ENCODE results near the gene EPHA10. TPM values are rescaled to one million over a fixed set of nuclear protein-coding genes. Genes with fewer than 3 reads are reported as not detected.
"Not testable (repeated sequence)": the region's sequence is repeated elsewhere in the genome, so short reads cannot be mapped to it uniquely, and the experiment has no call there.

Gene EPHA10
- total and polyA plus RNA-seq, 5 donors, result 0.11 to 1.1 (median 0.36) TPM

DNA sequence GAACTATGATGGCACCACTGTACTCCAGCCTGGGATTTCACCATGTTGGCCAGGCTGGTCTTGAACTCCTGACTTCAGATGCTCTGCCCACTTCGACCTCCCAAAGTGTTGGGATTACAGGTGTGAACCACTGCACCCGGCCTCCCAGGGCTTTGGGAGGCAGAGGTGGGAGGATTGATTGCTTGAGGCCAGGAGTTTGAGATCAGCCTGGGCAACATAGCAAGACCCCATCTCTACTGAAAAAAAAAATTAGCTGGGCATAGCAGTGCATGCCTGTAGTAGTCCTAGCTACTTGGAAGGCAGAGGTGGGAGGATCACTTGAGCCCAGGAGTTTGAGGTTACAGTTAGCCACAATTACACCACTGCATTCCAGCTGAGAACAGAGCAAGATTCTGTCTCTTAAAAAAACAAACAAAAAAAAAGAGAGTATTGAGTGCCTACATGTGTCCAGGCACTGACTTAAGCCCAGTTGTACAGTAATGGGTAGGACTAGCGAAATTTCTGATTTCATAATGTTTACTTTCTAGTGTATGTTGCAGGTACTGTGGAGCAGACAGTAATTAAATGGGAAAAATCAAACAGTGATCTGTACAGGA lies 32.9 kb upstream of the EPHA10 start:
- DNase-seq (no peak), ATAC-seq (no peak)
- Histone ChIP-seq H3K27ac (ENCODE audit: low read length) (no peak overlapping the region), H3K4me1 (ENCODE audit: control insufficient read depth, insufficient read depth, low read length) (no peaks in the 10 kb centered on the region), H3K4me3 (ENCODE audit: low read length) (no peak overlapping the region), H3K27me3 (ENCODE audit: control insufficient read depth, insufficient read depth) (no peaks in the 10 kb centered on the region), H3K9me3 (ENCODE audit: control insufficient read depth, low read length) (no peaks in the 10 kb centered on the region)
- 90% methylated on average over 3 of the region's 3 CpGs for WGBS
- intact Hi-C loops (cut with DNase I), result no loop called here

DNA sequence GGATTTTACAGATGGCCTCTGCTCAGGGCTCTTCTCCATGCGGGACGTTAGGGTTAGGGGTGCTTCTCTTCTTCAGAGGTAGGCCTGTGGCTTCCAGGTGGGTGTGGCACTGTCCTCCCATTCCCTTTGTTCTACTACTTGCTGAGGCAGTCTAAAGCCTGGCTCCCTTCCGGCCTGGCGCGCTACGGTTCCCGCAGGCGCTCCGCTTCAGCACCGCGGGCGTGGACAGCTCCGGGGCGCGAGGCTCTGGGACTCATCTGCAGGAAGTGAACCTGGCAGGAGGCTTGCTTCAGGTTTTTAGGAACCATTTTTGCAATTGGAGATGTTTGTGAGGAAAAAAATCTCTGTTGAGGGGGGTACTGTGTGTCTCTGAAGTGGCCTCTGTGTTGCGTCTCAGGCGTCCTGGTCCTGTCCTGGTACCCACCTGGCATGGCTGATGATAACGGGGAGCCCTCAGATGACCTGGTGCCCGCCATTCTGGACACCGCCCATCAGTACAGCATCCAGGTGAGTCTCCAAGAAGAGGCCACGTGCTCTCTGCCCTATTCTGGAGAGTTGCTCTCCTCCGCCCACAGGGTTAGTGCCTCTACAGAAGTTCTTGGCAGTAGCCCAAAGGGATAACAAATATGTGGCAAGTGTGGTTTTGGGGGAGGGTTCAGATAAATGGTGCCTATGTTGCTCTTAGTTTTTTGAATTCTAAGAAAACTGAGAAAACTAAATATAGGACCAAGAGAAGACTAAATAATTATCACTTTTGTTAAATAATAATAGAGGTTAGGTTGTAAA lies 30.6 kb upstream of the EPHA10 start:
- intact Hi-C loops (cut with DNase I), result no loop called here
- H3K4me1 ChIP-seq (ENCODE audit: control insufficient read depth, insufficient read depth, low read length), result no peaks in the 10 kb centered on the region
- H3K27me3 ChIP-seq (ENCODE audit: control insufficient read depth, insufficient read depth), result no peaks in the 10 kb centered on the region
- DNase-seq (peak; percentile 61 to 85 (median 83)), ATAC-seq (peak; percentile 43 to 72)
- 27% methylated on average over 22 of the region's 22 CpGs for WGBS
- no peak overlapping the region for H3K27ac ChIP-seq (ENCODE audit: low read length)
- no peak overlapping the region for H3K4me3 ChIP-seq (ENCODE audit: low read length)
- no peaks in the 10 kb centered on the region for H3K9me3 ChIP-seq (ENCODE audit: control insufficient read depth, low read length)

DNA sequence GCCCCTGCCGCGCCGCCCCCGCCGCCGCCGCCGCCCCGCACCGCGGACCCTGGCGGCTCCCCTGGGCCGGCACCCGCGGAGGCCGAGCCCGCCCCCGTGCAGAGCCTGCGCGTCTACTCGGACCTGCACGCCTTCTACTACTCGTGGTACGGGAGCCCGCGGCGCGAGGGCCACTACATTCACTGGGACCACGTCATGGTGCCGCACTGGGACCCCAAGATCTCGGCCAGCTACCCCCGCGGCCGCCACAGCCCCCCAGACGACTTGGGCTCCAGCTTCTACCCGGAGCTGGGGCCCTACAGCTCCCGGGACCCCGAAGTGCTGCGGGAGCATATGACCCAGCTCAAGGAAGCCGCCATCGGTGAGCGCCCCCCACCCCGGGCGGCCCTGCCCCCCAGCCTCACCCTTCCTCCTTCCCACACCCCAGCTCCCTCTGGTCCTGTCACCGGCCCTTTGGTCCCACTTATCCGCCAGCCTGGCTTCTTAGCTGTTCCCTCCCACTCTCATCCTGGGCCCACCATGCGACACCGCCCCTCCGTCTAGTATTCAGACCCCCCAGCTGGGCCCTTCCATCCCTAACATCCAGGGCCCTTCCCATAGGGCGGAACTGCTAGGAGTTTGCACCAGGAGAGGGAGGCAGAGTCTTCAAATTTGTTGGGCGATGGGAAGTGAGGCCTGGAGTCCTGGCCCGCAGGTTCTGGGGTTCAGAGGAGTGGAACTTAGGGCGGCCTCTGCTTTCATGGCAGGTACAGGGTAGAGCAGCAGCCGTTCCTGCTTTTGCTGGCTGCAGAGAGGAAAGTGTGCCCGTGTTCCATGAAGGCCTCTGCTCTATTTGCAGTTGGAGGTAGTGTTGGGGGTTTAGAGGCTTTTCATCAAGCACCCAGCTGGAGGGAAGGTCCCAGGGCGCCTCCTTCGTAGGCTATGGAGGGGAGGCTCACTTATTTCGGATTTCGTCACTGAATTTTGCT lies 29.7 kb upstream of the EPHA10 start:
- no peak overlapping the region for H3K27ac ChIP-seq (ENCODE audit: low read length)
- H3K4me3 ChIP-seq (ENCODE audit: low read length), result peak overlapping the region; percentile 61
- intact Hi-C loops (cut with DNase I), result no loop called here
- 10% methylated on average over 59 of the region's 59 CpGs for WGBS
- H3K9me3 ChIP-seq (ENCODE audit: control insufficient read depth, low read length), result no peaks in the 10 kb centered on the region
- DNase-seq (peak in 2 of 3 donors; percentile 51 to 55), ATAC-seq (peak in 1 of 2 donors; percentile 10)
- no peaks in the 10 kb centered on the region for H3K4me1 ChIP-seq (ENCODE audit: control insufficient read depth, insufficient read depth, low read length)
- no peaks in the 10 kb centered on the region for H3K27me3 ChIP-seq (ENCODE audit: control insufficient read depth, insufficient read depth)

DNA sequence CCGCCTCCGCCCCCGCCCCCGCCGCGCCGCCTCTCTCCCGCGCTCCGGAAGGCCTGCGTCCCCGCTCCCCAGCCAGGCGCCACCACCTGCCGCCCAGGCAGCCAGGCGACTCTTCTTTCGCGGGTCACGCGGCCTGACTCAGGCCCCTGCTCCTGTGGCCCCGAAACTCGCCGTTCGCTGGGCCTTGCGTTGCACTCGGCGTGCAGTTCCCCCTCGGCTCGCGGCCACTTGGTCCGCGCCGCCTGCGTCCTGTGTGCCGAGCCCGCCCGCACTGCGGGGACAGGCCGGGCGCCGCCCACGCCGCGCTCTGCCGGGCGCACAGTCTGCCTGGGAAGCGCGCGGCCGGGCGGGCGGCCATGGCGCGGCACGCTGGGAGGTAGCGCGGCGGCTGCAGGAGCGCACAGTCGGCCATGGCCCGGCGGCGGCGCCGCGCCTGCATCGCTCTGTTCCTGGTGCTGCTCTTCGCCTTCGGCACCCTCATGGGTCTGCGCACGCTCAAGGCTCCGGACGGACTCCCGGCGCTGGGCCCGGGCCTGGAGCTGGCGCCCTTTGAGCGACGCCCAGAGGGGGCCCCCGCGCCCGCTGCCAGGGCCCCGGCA lies 29.0 kb upstream of the EPHA10 start, which contains the start of gene MANEAL:
Gene MANEAL, plus strand, starts transcription at position 75 of the 599 bp plus-strand sequence. Its CDS starts 336 bp downstream, at position 411.
- peak; percentile 76 to 82 for ATAC-seq
- H3K4me1 ChIP-seq (ENCODE audit: control insufficient read depth, insufficient read depth, low read length), result no peaks in the 10 kb centered on the region
- no peaks in the 10 kb centered on the region for H3K9me3 ChIP-seq (ENCODE audit: control insufficient read depth, low read length)
- peak; percentile 43 to 79 (median 79) for DNase-seq
- intact Hi-C loops (cut with DNase I), result no loop called here
- no peaks in the 10 kb centered on the region for H3K27me3 ChIP-seq (ENCODE audit: control insufficient read depth, insufficient read depth)
- peak within 1 kb of the TSS; percentile 61 for H3K4me3 ChIP-seq (ENCODE audit: low read length)
- WGBS, result under 1% methylated on average over 81 of the region's 82 CpGs
- H3K27ac ChIP-seq (ENCODE audit: low read length), result no peak within 1 kb of the TSS

DNA sequence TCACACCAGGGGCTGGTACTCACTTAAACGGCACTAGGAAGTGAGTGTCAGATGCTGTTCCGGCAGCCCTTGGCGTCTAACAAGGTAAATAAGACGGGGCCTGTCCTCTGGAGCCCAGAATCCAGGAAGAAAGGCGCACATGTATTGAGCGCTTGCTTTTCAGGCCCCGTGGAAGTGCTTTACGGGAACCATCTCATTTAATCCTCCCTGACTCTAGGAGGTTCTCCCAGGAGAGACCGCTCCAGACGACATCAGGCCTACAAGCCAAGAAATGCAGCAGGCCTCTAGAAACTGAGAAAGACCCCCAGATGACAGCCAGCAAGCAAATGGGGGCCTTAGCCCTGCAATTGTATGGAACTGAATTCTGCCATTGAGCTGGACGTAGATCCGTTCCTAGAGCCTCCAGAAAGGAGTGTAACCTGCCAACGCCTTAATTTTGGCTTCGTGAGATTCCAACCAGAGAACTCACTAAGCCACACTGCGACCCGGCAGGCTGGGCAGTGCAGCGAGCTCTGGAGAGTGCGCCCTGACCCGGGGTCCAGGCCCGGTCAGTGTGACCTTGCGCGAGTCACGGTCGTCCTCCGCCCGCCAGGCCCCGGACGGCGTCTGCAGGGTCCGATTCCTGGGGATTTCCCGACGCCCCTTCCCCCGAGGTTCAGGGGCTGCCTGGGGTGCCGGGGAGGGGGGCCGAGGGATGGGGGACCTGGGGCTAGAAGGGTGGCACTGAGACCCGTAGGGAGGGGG lies 28.2 kb upstream of the EPHA10 start:
- intact Hi-C loops (cut with DNase I), result no loop called here
- ATAC-seq, result peak in 1 of 2 donors; percentile 12

DNA sequence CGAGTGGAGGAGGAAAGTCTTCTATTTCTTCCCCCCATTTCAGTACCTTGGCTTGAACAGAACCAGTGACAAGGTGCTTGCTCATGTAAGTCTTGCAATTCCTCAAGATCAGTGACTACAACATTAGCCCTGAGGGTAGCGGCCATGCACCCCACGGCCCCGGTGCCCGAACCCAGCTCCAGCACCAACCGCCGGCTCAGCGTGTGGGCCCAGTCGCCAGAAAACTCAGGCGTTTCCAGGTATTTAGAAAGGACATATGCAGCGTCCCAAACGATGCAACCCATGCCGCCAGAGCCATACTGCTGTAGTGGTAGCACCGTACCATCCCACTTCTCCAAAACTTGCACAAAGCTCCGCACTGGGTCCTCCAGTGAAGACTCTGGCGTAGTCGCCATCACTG lies 17.6 kb upstream of the EPHA10 start:
- DNase-seq, result no peak
- ATAC-seq, result no peak
- intact Hi-C loops (cut with DNase I), result no loop called here
- Histone ChIP-seq H3K27ac (ENCODE audit: low read length) (no peak overlapping the region), H3K4me3 (ENCODE audit: low read length) (no peak overlapping the region), H3K4me1 (ENCODE audit: control insufficient read depth, insufficient read depth, low read length) (no peaks in the 10 kb centered on the region), H3K9me3 (ENCODE audit: control insufficient read depth, low read length) (no peaks in the 10 kb centered on the region), H3K27me3 (ENCODE audit: control insufficient read depth, insufficient read depth) (no peaks in the 10 kb centered on the region)
- WGBS, result 78% methylated on average over 17 of the region's 17 CpGs

More for the DNA sequence above, 28.2 kb upstream of the EPHA10 start:
- Histone ChIP-seq H3K4me1 (ENCODE audit: control insufficient read depth, insufficient read depth, low read length) (no peaks in the 10 kb centered on the region), H3K27ac (ENCODE audit: low read length) (no peak overlapping the region), H3K27me3 (ENCODE audit: control insufficient read depth, insufficient read depth) (no peaks in the 10 kb centered on the region), H3K4me3 (ENCODE audit: low read length) (peak overlapping the region; percentile 61), H3K9me3 (ENCODE audit: control insufficient read depth, low read length) (no peaks in the 10 kb centered on the region)
- DNase-seq, result no peak
- 30% methylated on average over 36 of the region's 36 CpGs for WGBS

DNA sequence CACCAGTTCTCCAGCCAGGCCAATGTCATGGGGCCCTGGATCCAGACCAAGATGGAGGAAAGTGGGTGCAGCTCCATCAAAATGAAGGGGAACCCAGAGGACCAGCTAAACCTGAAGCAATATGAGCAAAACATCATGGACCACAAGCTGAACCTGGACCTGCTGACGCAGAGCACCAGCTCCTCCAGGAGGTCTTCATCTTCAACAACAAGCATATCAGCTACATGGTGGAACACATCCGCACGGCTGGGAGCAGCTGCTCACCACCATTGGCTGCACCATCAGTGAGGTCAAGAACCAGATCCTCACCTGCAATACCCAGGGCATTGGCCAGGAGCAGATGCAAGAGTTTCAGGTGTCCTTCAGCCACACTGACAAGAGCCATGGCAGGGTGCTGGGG lies 13.7 kb upstream of the EPHA10 start:
- ATAC-seq (no peak), DNase-seq (no peak)
- intact Hi-C loops (cut with DNase I), result no loop called here
- Histone ChIP-seq H3K9me3 (ENCODE audit: control insufficient read depth, low read length) (no peaks in the 10 kb centered on the region), H3K4me1 (ENCODE audit: control insufficient read depth, insufficient read depth, low read length) (no peaks in the 10 kb centered on the region), H3K27me3 (ENCODE audit: control insufficient read depth, insufficient read depth) (no peaks in the 10 kb centered on the region), H3K27ac (ENCODE audit: low read length) (no peak overlapping the region), H3K4me3 (ENCODE audit: low read length) (no peak overlapping the region)
- WGBS, result 77% methylated on average over 3 of the region's 3 CpGs

DNA sequence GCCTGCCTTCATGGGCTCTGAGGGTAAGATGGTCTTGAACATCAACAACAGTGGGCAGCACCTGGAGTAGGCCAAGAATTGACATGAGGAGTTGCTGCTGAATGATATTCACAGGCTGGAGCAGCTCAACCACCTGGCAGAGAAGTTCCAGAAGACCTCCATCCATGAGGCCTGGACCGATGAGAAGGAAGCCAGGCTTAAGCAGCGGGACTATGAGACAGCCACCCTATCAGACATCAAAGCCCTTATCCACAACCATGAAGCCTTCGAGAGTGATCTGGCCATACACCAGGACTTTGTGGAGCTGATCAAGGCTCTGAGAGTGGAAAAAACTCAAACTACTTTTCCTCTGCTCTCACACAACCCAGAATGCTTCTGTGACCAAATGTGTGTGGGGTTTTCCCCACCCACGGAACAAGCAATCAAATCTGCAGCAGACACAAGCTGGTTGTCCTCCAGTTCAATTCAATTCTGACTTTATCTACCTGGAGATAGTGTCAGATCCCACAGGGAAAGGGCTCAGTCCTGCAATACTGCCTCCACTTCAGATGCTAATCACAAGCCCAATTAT lies 12.1 kb upstream of the EPHA10 start:
- no peaks in the 10 kb centered on the region for H3K4me1 ChIP-seq (ENCODE audit: control insufficient read depth, insufficient read depth, low read length)
- intact Hi-C loops (cut with DNase I), result no loop called here
- DNase-seq (no peak), ATAC-seq (no peak)
- no peak overlapping the region for H3K4me3 ChIP-seq (ENCODE audit: low read length)
- WGBS, result 71% methylated on average over 4 of the region's 4 CpGs
- H3K27me3 ChIP-seq (ENCODE audit: control insufficient read depth, insufficient read depth), result no peaks in the 10 kb centered on the region
- no peaks in the 10 kb centered on the region for H3K9me3 ChIP-seq (ENCODE audit: control insufficient read depth, low read length)
- no peak overlapping the region for H3K27ac ChIP-seq (ENCODE audit: low read length)

DNA sequence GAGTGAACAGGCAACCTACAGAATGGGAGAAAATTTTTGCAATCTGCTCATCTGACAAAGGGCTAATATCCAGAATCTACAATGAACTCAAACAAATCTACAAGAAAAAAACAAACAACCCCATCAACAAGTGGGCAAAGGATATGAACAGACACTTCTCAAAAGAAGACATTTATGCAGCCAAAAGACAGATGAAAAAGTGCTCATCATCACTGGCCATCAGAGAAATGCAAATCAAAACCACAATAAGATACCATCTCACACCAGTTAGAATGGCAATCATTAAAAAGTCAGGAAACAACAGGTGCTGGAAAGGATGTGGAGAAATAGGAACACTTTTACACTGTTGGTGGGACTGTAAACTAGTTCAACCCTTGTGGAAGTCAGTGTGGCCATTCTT lies 6.5 kb upstream of the EPHA10 start:
- intact Hi-C loops (cut with DNase I); H3K27ac ChIP-seq (ENCODE audit: low read length); DNase-seq; H3K4me1 ChIP-seq (ENCODE audit: control insufficient read depth, insufficient read depth, low read length); H3K27me3 ChIP-seq (ENCODE audit: control insufficient read depth, insufficient read depth); ATAC-seq; H3K9me3 ChIP-seq (ENCODE audit: control insufficient read depth, low read length); H3K4me3 ChIP-seq (ENCODE audit: low read length): not testable (repeated sequence)

DNA sequence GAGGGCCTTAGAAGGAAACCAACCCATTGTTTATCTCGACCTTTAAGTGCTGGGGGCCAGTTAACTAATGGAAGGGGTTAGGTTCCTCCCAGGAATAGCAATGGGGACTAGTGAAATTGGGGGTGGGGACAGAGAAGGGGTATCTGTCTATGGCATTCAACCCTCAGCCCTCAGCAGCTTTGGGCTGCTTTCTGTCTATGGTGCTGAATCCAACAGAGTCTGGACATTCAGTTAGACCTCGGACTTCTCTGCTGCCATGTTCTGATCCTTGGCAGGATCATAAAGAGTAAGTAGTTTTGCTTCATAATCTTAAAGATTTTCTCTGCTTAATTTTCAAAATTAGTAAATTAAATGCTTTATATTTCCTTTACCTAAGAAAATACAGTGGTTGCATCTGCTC lies 2.6 kb upstream of the EPHA10 start:
- H3K27ac ChIP-seq (ENCODE audit: low read length), result no peak overlapping the region
- no peaks in the 10 kb centered on the region for H3K27me3 ChIP-seq (ENCODE audit: control insufficient read depth, insufficient read depth)
- intact Hi-C loops (cut with DNase I), result no loop called here
- no peaks in the 10 kb centered on the region for H3K9me3 ChIP-seq (ENCODE audit: control insufficient read depth, low read length)
- H3K4me1 ChIP-seq (ENCODE audit: control insufficient read depth, insufficient read depth, low read length), result no peaks in the 10 kb centered on the region
- 19% methylated on average over 2 of the region's 2 CpGs for WGBS
- H3K4me3 ChIP-seq (ENCODE audit: low read length), result no peak overlapping the region
- ATAC-seq (no peak), DNase-seq (no peak)
